Endodermal cell (in vitro differentiated cells): Measurements from ENCODE around the gene PAN3. TPM values are rescaled to one million over a fixed set of nuclear protein-coding genes. Genes with fewer than 3 reads are reported as not detected.

Experiments
- DNase-seq: peaks from one replicate; pipeline ENCODE4 v3.0.0-alpha.2; 2017
- H3K27ac ChIP-seq: 2 replicates; pipeline ENCODE4 v1.5.1; 2013; ENCODE audit warnings: mild to moderate bottlenecking, low read depth, low read length, moderate library complexity
- H3K27me3 ChIP-seq: 2 replicates; pipeline ENCODE4 v1.6.1; 2013; ENCODE audit warnings: mild to moderate bottlenecking, low read length, moderate library complexity; ENCODE audit not compliant: insufficient read depth, control insufficient read depth, poor library complexity, severe bottlenecking
- H3K36me3 ChIP-seq: 2 replicates; pipeline ENCODE4 v1.7.0; 2013; ENCODE audit warnings: mild to moderate bottlenecking, low read length, moderate library complexity; ENCODE audit not compliant: control insufficient read depth, insufficient read depth
- H3K4me1 ChIP-seq: one replicate; pipeline ENCODE4 v1.7.0; 2013; ENCODE audit warnings: low read length; ENCODE audit not compliant: control insufficient read depth, insufficient read depth
- H3K4me3 ChIP-seq: 2 replicates; pipeline ENCODE4 v1.5.1; 2013; ENCODE audit warnings: mild to moderate bottlenecking, low read length, moderate library complexity
- H3K9ac ChIP-seq: 2 replicates; pipeline ENCODE4 v1.6.1; 2013; ENCODE audit warnings: mild to moderate bottlenecking, low read length, moderate library complexity; ENCODE audit not compliant: poor library complexity, severe bottlenecking; ENCODE audit errors: extremely low read depth
- H3K9me3 ChIP-seq: 2 replicates; pipeline ENCODE4 v1.6.1; 2013; ENCODE audit warnings: mild to moderate bottlenecking, low read length, moderate library complexity; ENCODE audit not compliant: control insufficient read depth
- H3K27ac Mint-ChIP-seq: 2 replicates; pipeline ENCODE4 v1.8.0; 2020; ENCODE audit warnings: mixed read lengths
- H3K27me3 Mint-ChIP-seq: 2 replicates; pipeline ENCODE4 v1.8.0; 2021; ENCODE audit warnings: mild to moderate bottlenecking, mixed read lengths; ENCODE audit not compliant: insufficient read depth
- H3K36me3 Mint-ChIP-seq: 2 replicates; pipeline ENCODE4 v1.8.0; 2020; ENCODE audit warnings: low read depth, mixed read lengths
- H3K4me1 Mint-ChIP-seq: 2 replicates; pipeline ENCODE4 v1.8.0; 2020; ENCODE audit warnings: mixed read lengths
- H3K4me3 Mint-ChIP-seq: 2 replicates; pipeline ENCODE4 v1.8.0; 2020; ENCODE audit warnings: mild to moderate bottlenecking, moderate library complexity, mixed read lengths
- H3K9me3 Mint-ChIP-seq: 2 replicates; pipeline ENCODE4 v1.8.0; 2020; ENCODE audit warnings: mild to moderate bottlenecking, mixed read lengths
- CTCF ChIP-seq: fragments of 200-600 bp; sonication (generic); conservative IDR thresholded peaks from 2 replicates; pipeline ENCODE4 v1.5.0; 2021; ENCODE audit warnings: antibody characterized with exemption, mild to moderate bottlenecking
- WGBS, 2 experiments: methylation state at CpG; one replicate each; pipeline versions ENCODE4 v1.1.5 to v1.1.7; 2013; ENCODE audit warnings: missing lambda C conversion rate in 2 of 2, mixed read lengths in 1 of 2; ENCODE audit not compliant: insufficient coverage in 1 of 2, insufficient read length in 1 of 2; 5-methylcytosine and 5-hydroxymethylcytosine counted together
- total RNA-seq, 2 donors: library from RNA; stranded (reverse); fragmentation: NEBNext Ultra II Directional in 1 of 2; extraction: Animal tissue kit (Norgen Biotek cat#: 25700) in 1 of 2; gene quantifications; 2 replicates in 1 of 2; 3 replicates in 1 of 2; pipeline ENCODE4 v1.2.1, GENCODE V29; 2021

PAN3 gene
- total RNA-seq, 2 donors from 2014 or later, result 73.5 to 73.8 TPM

GRCh38 chr13:28231642-28232041 lies 93.3 kb downstream of the PAN3 start:
- Histone ChIP-seq H3K27me3 (no peaks in the 10 kb centered on the region), H3K4me3 (no peak overlapping the region), H3K9me3 (no peaks in the 10 kb centered on the region), H3K4me1 (peaks cover 4% of the 10 kb centered on the region), H3K9ac (no peak overlapping the region), H3K36me3 (peaks cover 59% of the 10 kb centered on the region), H3K27ac (no peak overlapping the region)
- DNase-seq, result no peak
- Mint-ChIP-seq H3K36me3 (peaks cover 21% of the 10 kb centered on the region), H3K4me3 (no peak overlapping the region), H3K27me3 (no peaks in the 10 kb centered on the region), H3K4me1 (peaks cover 39% of the 10 kb centered on the region), H3K27ac (no peak overlapping the region), H3K9me3 (no peaks in the 10 kb centered on the region)
- 100% methylated on average over 2 of the region's 3 CpGs; no CpG with 5 or more reads in 1 of the 2 experiments for WGBS, 2 experiments
- TF ChIP-seq CTCF, result no peak

DNA sequence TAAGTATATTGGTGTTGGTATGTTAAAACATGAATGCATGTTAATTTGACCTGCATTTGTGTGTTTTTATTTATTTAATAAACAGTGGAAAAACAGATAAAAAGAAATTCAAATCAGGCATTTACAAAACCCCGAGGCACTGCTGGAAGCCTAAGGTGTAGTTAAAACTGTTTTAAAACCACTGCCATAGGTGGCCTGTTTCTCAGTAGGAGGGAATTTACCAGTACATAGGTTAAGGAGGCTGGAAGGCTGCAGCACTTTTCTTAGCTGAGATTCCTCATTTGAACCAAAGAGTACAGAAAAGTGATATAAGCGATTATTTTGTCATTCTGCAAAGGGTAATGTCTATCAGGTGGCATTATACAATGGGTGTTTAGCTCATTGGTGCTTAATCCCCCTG lies 99.6 kb downstream of the PAN3 start:
- Mint-ChIP-seq H3K27ac (no peak overlapping the region), H3K9me3 (no peaks in the 10 kb centered on the region), H3K4me1 (peaks cover 32% of the 10 kb centered on the region), H3K36me3 (peaks cover 40% of the 10 kb centered on the region), H3K27me3 (no peaks in the 10 kb centered on the region), H3K4me3 (no peak overlapping the region)
- Histone ChIP-seq H3K9me3 (no peaks in the 10 kb centered on the region), H3K4me3 (no peak overlapping the region), H3K9ac (no peak overlapping the region), H3K36me3 (peaks cover 54% of the 10 kb centered on the region), H3K27me3 (no peaks in the 10 kb centered on the region), H3K27ac (no peak overlapping the region), H3K4me1 (no peaks in the 10 kb centered on the region)
- 71 to 75% methylated on average over 1 to 2 of the region's 2 CpGs for WGBS, 2 experiments
- DNase-seq, result no peak
- no peak for TF ChIP-seq CTCF

DNA sequence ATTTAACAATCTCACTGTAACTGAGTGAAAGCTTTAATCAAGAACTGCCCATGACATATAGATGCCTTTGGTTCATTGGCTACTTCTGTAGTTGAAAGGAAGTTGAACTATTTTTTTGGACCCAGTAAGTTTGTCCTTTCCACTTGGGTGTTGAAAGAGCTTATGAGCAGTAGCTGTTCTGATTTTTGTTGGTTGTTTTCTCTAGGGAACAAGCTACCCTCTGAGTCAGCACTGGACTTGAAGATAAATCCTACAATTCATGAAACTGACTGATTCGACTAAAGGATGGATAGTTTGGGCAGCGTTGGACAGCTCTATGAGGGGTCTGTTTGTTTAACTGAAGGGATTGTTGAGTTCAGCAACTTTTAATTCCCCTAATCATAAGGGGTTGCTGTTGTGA lies 101.0 kb downstream of the PAN3 start:
- H3K4me1 Mint-ChIP-seq, result peaks cover 32% of the 10 kb centered on the region
- peak overlapping the region; percentile 19 for H3K27ac Mint-ChIP-seq
- H3K36me3 Mint-ChIP-seq, result peaks cover 47% of the 10 kb centered on the region
- no peaks in the 10 kb centered on the region for H3K9me3 Mint-ChIP-seq
- H3K4me3 Mint-ChIP-seq, result no peak overlapping the region
- no peak overlapping the region for H3K4me3 ChIP-seq
- peaks cover 53% of the 10 kb centered on the region for H3K36me3 ChIP-seq
- no peaks in the 10 kb centered on the region for H3K27me3 ChIP-seq
- no peaks in the 10 kb centered on the region for H3K4me1 ChIP-seq
- 96% methylated on average over 2 of the region's 2 CpGs; no CpG with 5 or more reads in 1 of the 2 experiments for WGBS, 2 experiments
- no peaks in the 10 kb centered on the region for H3K27me3 Mint-ChIP-seq
- TF ChIP-seq CTCF, result no peak
- no peak for DNase-seq
- H3K9me3 ChIP-seq, result no peaks in the 10 kb centered on the region
- H3K9ac ChIP-seq, result no peak overlapping the region
- no peak overlapping the region for H3K27ac ChIP-seq
